SIG-M5 treated with dmso at 0.1 percent for 504 hours (cell line): ENCODE data around the gene WNT16.
"Not testable (repeated sequence)": the region's sequence is repeated elsewhere in the genome, so short reads cannot be mapped to it uniquely, and the experiment has no call there.

ENCODE experiments used
- DNase-seq: peaks from one replicate; lab custom pipeline; 2025; ENCODE audit not compliant: unreplicated experiment; lab: John Stamatoyannopoulos, UW

Gene WNT16

DNA sequence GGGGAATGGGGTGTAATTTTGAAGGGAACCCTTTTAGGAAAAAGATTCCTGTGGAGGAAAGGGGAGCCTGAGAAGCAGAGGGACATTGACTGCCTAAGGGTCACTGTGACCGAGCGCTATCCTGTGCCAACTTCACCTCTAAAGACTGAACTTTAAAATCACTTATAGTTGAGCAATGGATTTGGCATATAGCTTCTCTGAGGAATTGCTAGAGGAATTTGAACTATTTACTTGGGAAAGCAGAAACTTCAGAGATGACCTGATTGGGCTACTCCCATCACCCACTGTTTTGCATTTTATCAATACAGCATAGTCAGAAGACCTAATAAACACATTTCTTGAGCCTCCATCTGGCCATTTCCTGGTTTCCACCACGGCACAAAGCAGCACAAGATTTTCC is 23.7 kb upstream of the WNT16 start:
- no peak for DNase-seq

DNA sequence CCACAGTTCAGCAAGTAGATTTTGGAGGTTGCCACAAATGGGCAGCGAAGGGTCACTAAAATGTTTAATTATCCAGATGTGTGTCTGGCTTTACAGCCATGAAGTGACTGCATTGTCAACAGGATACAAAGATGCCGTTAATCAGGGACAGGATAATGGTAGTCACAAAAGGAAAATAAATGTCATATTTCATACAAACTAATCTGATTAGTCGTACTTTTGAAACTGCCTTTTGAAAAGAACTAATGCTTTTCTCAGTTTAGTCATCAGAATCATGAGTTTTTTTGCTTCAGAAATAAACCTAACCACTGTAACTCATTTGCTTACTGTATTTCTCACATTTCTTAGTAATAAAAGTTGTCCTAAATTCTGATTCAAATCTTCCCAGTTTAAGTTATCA is 22.2 kb upstream of the WNT16 start:
- no peak for DNase-seq

DNA sequence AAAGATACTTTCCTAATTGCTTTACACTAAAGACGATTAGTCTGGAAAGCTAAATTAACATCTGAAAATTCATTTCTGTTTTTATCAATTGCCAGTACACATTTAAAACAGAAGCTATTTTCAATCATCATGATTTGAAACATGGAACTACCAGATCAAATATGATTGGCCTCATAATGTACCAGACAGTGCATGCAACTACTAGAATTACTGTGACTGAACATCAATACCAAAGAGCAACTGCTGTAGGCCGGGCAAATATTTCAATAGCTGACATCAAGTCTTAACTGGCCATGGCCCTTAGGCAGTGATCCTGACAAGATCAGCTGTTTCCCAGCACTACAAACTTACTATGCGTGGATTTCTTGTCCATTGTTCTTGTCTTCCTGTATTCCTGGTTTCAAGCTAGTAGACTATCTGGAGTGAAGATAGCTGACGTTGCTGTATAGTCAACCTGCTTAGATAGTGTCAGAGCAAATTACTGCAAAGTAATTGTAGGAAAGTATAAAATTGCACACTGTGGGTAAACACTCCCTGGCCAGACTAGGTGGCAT is 21.7 kb upstream of the WNT16 start:
- no peak for DNase-seq

- no peak for DNase-seq
Measured at GRCh38 chr7:121313220-121313792, 15.5 kb upstream of the WNT16 start.

DNA sequence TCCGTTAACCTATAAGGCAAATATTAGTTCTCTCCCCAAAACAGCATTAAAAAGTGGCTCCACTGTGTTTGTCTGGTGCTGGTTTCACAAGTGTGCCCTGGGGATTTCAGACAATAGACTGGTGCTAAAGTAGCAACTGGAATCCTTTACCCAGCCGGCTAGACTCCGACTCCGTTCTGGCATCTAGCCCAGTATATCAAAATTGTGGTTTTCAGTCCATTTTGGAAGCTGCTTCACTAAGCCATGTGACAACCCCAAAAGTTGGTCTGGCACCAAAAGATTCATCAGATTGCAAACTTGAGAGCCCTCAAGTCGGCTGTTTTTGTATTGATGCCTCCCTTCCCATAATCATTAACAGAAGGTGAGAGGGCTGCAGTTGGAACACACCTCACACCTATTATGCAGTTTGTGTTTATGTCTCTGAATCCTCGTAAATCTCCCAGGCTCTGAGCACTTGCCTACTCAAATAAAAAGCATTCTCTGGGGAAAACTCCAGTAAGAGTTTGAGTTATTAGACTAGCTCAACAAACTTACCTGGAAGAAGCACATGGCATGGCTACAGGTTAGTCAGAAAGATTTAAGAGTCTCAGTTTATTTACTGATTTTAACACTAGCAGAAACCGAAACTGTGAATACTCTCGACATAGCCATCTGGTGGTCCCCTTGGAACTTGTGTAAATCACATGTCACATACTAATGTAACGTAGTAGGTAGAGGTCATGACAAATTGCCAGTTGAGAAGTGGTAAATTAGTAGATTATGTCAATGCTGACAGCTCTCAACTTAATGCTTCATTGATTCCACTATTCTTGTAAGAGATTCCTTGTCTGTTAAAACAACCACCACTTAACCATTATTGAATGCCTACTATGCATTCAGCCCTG is 14.8 kb upstream of the WNT16 start:
- no peak for DNase-seq

DNA sequence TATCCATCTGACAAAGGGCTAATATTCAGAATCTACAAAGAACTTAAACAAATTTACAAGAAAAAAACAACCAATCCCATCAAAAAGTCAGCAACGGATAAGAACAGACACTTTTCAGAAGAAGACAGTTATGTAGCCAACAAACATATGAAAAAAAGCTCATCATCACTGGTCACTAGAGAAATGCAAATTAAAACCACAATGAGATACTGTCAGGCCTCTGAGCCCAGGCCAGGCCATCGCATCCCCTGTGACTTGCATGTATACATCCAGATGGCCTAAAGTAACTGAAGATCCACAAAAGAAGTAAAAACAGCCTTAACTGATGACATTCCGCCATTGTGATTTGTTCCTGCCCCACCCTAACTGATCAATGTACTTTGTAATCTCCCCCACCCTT is 13.6 kb upstream of the WNT16 start:
- not testable (repeated sequence) for DNase-seq

DNA sequence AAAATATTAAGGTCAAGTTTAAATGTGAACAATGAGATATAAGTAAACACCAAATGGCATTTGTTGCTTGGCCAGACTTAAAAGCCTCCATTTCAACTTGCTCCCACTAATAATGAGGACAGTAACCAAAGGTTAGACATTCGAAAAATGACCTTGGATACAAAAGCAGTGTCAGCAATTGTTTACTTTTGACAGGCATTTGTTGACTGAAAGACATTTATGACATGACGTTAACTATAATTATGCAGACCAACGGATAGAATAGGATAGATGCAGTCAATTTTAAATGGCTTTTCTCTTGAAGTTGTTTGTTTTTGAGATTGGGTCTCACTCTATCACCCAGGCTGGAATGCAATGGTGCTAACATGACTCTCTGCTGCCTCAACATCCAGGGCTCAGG is 6.3 kb upstream of the WNT16 start:
- no peak for DNase-seq

GRCh38 chr7:121323515-121324302 is 5.1 kb upstream of the WNT16 start:
- DNase-seq = no peak

DNA sequence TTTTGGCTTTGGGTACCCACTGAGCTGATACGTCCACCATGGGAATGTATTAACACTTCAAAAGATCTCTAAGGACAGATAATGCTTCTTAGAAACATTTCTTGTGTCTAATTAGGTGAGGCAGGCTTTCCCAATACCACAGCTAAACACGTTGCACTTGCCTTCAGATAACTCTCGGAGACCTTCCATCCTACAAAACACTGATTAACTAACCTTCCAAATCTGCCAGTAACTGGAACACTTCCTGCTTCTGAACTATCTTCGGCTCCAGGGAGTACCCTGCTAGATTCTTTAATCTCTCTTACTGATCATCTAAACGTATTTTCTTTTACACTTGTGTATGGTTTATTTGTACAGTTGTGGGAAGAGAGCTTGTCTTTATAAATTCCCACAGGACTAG is 1.1 kb upstream of the WNT16 start:
- no peak for DNase-seq

DNA sequence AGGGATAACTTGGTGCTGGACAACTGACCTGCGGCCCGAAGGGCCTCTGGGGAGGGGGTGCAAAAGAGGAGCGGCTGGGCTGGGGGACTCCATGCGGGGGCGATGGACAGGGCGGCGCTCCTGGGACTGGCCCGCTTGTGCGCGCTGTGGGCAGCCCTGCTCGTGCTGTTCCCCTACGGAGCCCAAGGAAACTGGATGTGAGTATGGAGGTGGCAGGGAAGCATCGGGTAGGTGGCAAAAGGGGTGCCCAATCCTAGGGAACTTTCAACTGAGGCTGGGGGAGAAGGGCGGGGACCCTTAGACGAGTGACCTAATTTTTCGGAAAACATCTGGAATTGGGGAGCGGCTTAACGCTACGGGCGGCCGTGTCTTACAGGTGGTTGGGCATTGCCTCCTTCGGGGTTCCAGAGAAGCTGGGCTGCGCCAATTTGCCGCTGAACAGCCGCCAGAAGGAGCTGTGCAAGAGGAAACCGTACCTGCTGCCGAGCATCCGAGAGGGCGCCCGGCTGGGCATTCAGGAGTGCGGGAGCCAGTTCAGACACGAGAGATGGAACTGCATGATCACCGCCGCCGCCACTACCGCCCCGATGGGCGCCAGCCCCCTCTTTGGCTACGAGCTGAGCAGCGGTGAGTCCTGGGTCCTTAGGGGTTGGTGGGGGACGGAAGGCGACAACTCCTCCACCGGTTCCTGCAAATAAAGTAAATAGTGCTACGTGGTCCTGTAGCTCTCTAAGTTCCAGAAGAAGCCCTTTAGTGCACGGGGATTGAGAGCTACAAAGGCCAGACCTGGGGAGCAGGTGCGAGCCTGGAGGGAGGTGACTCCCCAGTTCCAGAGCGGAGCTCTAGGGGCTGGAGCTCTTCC is 622 bp downstream of the WNT16 start:
- no peak for DNase-seq

GRCh38 chr7:121330053-121330833 is 1.4 kb downstream of the WNT16 start:
- DNase-seq = no peak

DNA sequence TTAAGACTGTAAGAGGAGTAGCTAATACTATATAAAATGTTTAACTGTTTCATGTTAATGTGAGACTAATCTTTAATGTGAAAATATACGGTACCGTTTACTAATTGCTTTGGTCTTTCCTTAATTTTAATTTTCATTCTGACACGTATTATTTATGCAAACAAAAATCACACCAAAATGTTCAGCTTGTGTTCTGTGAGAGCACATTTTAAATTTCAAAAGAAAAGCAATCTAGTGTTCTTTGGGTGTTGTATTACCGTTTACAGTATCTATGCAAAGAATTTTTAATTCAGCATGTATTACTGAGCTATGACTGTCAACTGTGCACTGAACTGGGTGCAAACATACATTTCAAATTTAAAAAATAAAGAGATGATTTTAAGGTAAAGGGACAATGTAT is 2.2 kb downstream of the WNT16 start:
- DNase-seq = no peak

DNA sequence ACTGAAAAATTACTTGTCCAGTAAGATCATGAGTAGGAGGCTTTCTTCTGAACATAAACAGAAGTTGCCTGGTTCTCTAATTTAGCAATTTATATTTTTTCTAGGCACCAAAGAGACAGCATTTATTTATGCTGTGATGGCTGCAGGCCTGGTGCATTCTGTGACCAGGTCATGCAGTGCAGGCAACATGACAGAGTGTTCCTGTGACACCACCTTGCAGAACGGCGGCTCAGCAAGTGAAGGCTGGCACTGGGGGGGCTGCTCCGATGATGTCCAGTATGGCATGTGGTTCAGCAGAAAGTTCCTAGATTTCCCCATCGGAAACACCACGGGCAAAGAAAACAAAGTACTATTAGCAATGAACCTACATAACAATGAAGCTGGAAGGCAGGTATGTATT is 2.8 kb downstream of the WNT16 start:
- DNase-seq = no peak

- no peak for DNase-seq
Measured at GRCh38 chr7:121334376-121334775, 5.6 kb downstream of the WNT16 start.

DNA sequence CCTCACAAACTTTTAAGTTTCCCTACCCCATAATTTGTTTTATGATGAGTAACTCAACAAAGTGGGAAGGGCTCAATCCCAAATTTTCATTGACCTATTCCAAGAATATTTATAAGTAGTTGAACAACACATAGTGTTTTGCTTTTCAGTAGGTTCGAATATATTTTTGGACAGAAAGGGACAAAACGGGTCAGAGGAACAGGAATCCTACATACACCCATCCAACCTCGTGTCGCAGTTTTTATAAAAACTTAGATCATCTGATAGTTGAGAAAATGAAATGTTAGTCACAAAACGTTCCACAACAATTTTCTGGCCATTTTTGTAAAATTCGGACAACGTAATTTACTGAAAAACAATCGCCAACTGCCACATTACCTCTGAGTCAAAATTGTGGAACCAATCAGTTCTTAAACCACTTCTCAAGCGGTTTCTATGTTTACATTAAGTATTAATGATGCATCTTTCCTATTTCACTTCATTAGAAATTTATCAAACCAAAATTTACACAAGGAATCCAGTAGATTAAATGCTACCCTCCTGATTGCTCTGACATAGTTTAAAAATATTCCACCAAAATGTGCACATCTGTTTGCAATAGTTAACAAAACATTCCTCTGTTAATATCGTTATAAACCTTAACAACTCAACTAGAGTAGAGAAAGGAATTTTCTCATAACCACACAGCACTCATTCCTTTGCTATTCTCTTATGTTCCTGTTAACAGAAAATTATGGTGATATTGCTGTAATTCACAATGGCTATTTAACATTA is 6.3 kb downstream of the WNT16 start:
- no peak for DNase-seq

GRCh38 chr7:121336579-121336978 is 7.8 kb downstream of the WNT16 start:
- DNase-seq = no peak

- no peak for DNase-seq
Measured at GRCh38 chr7:121337398-121337797, 8.6 kb downstream of the WNT16 start.

DNA sequence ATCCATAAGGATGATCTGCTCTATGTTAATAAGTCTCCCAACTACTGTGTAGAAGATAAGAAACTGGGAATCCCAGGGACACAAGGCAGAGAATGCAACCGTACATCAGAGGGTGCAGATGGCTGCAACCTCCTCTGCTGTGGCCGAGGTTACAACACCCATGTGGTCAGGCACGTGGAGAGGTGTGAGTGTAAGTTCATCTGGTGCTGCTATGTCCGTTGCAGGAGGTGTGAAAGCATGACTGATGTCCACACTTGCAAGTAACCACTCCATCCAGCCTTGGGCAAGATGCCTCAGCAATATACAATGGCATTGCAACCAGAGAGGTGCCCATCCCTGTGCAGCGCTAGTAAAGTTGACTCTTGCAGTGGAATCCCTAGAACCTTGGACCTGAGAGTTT is 10.3 kb downstream of the WNT16 start:
- DNase-seq = no peak

DNA sequence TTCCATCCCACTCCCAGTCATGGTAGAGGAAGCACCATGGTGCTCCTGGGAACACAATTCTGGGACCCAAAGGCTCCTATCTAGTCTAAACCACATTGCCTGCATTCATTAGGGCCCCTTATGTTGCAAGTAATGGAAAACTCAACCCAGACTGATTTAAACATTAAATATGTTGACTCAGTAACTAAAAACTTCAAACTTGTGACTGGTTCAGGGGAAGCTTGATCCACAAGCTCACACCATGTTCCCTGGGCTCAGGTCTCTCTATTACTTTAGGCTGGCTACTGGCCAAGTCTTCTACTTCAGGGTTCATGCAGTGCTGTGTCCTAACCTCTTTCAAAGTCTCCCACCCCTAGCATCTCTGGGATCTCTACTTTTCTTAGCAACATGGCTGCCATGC is 13.1 kb downstream of the WNT16 start:
- DNase-seq = no peak
